ENCODE results near the gene SUMO3.
"Not testable (repeated sequence)": the region's sequence is repeated elsewhere in the genome, so short reads cannot be mapped to it uniquely, and the experiment has no call there.

The SUMO3 gene

DNA sequence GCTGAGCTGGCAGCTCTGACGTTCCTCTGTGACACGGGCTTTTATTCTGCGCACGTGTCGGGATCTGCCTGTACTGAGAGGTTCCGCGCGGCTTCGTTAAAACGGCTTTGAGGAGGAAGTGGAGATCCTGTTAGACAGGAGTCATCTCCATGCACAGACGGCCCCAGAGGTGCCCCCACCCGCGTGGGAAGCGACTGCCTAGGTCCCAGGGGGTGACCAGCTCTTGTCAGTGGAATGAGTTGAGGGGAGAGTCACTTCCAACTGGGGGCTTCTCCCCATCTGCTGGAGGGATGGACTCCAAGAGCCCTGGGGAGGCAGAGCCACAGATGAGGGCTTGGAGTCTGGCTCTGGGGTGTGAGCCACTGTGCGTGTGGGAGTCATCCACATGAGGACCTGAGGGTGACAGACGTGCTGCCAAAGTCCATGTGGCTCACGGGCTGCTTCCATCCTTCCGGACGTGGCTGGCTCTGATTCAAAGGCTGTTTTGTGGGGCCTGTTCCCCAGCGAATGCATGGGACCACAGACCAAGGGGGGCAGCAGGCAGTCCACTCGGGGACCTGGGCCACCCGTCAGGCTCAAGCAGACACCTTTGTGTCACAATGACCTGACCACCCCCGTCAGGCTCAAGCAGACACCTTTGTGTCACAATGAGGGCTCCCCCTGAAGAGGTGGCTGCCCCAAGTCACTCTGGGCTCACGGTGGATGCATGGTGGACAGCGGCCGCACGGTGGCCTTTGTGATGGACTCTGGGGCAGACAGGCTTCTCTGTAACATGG lies 28.8 kb upstream of the SUMO3 start:
- DNase-seq = no peak

DNA sequence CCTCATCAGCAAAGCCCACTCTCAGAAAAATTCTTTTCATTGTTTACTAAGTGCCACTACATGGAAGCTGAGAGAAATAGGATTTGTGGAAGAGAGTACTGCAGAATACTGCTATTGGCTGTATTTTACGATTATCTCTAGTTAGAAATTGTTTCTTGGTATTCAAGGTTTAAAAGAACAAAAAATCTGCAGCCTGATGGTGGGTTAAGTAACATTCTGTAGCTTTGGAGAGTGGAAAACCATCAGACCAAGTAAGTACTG lies 28.3 kb upstream of the SUMO3 start:
- DNase-seq = no peak

DNA sequence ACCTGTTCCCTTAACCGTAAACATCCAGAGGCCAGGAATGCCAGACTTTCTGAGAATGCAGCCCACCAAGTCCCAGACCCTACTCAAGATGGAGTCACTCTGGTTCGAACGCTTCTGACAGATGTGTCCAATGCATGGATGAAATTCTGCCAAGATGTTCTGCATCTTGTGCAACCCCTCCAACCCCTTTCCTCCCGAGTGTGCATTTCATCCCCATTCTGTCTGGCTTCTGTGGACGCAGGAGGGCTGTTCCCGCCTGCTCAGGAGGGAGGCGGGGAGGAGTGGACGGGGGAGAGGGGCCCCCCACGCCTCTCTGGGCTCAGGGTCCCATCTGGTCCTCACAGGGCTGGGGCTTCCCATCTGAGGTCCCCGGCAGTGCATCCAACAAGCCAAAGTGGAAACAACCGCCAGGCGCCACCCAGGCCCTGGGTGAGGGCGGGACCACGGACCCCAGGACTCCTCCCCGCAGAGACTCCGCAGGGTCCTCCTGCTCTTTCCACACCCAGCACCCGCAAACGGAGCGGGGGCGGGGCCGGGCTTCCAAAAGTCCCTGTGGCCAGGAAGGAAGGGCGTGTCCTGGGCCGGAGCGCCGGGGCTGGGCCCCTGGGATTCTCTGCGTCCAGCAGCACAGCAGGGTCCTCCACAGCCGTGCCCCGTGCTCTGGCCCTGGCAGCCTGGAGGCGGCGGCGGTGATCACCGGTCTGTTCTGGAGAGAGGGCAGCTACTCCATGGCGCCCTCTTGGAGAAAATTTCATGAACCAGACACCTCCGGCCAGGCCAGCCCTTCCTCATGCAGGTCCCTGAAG lies 27.8 kb upstream of the SUMO3 start:
- peak; percentile 35 for DNase-seq

DNA sequence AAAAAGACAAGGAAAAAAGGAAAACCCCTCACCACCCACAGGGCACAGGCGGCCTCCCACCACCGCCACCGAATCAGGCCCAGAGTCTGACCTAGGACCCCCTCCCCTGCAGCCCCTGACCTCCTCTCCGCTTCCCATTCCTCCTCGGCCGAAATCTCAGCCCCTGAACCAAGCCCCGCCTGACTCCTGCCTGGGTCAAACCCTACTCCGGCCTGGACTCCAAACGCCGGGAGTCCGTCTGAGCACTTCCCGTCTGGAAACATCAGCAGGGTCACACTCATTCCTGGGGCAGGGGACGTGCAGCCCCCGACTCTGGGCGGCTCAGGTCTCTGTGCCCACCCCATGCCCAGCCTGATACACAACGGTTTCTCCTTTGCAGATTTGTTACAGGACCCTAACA lies 26.4 kb upstream of the SUMO3 start:
- no peak for DNase-seq

DNA sequence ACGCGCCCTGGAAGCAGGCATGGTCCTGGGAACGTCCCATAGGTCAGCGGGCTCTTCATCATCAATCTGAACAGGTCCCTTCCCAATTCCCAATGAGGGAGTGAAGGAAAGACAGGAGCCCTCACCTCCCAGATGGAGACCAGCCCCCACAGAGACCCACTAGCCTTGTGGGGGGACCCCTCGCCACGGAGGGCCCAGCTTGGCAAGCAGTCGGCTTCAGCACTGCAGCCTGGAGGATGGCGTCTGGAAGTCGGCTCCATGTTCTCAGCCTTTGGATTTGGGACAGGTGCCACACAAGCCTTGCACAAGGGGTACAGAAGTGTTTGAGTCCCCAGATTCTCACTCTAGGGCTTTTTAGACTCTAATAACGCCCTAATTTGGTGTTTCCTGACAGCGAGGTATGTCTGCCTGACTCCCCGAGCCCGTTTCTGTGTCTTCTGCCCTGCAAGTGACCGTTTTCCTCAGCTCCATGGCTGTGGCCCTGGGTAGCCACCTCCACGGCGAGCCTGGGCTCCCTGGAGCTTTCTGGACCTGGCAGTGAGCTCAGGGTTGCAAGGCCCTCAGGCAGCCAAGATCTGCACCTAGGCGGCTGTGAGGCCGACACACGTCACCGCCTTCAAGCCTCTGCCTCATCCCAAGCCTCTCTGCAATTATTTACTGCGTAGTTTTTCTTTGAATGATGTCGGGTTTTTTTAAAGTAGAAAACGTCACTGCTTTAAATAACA lies 25.0 kb upstream of the SUMO3 start:
- no peak for DNase-seq

DNA sequence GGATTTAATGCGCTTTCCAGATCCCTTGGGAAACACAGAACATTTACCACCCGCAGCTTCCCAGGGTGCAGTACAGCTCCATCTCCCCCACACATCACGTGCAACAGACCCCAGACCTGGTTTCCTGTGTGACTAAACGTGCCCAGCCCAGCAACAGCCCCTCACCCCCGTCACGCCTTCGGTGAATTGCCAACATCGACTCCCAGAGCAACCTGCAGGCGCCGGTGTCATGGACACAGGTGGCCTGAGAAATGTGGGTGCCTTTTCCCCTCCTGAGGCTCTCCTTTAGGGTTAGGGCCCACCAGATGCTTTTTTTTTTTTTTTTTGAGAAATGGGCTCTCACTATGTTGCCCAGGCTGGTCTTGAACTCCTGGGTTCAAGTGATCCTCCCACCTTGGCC lies 24.2 kb upstream of the SUMO3 start:
- no peak for DNase-seq

DNA sequence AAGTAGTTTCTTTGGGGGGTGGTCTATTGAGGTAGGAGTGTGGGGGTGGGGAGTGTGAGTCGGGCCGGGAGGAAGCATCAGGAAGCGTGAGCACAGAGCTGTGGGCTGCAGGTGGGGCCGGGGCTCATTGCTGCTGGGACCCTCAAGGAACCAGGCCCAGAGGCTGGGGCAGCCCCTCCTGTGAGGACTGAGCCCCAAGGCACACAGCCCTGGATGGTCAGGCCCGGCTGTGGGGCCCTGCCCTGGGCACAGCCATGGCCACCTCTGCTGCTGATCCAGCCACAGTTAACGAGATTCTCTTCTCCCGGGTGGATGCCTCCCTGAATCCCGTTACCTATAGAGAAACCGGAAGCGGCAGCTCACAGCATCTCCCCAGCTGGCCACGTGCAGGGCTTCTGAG lies 22.9 kb upstream of the SUMO3 start:
- DNase-seq = no peak

DNA sequence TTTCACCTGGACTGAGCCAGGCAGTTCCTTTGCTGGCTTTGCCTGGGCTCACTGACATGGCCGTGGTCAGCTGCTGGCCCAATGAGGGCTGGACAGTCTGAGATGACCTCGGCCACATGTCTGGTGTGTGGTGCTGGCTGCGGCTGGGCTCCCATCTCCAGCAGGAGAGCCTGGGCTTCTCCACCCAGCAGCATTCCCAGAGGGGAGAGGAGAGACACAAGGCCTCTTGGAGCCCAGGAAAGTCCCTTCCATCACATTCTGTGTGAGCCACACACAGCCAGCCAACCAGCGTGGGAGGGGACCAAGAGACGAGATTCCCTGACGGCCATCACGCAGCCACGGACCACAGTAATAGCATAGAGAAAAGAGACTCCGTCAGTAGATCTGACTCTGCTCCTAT lies 21.1 kb upstream of the SUMO3 start:
- no peak for DNase-seq

DNA sequence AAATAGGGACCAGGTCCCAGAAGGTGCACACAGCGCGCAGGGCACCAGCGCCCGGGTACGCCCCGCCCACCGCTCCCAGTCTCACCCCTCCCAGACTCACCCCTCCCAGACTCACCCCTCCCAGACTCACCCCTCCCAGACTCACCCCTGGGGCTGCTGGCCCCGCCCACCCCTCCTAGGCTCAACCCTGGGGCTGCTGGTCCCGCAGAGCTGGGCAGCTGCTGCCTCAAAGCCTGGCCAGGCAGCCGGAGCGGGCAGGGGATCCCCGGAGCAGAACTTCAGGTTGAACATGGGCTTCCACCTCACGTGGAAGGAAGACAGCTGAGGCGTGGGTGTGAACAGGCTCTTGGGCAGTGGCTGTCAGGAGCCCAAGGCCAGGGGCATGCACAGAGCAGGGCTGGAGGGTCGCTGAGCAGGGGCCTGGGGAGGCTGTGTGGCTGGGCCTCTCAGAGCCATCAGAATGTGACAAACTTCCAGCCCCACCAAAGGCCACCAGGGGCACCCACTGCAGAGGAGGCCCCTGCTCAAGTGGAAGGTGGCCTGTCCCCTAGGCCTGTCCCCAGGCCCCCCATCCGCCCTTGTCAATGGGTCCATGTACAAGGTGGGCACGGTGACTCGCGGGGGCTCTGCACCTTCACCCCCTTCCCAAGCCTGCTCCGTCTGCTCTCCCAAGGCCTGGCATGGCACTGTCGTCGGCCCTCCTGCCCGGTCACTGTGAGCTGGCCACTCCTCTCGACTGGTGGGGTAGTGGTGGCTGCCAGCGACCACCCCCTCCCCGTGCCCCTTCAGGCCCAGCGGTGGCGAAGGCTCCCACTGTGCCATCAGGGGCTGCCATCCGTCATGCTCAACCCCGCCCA lies 20.4 kb upstream of the SUMO3 start:
- no peak for DNase-seq

DNA sequence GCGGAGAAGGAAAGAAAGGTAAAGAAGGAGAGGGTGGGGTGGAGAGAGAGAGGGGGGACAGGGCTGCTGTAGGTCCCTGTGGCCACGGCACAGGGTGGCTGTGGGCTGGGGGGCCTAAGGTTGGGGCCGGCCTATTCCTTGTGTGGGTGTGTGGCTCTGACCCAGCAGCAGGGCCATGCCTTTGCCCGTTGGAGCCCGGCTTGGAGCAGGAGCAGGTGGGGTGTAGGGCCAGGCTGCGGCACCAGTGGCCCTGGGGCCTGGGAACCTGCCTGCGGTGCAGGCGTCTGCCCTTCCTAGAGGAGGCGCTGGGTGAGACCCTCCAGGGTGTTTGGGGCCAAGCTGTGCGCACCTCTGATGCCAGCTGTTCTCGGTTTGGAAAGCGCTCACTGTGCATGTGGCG lies 19.7 kb upstream of the SUMO3 start:
- DNase-seq = no peak

DNA sequence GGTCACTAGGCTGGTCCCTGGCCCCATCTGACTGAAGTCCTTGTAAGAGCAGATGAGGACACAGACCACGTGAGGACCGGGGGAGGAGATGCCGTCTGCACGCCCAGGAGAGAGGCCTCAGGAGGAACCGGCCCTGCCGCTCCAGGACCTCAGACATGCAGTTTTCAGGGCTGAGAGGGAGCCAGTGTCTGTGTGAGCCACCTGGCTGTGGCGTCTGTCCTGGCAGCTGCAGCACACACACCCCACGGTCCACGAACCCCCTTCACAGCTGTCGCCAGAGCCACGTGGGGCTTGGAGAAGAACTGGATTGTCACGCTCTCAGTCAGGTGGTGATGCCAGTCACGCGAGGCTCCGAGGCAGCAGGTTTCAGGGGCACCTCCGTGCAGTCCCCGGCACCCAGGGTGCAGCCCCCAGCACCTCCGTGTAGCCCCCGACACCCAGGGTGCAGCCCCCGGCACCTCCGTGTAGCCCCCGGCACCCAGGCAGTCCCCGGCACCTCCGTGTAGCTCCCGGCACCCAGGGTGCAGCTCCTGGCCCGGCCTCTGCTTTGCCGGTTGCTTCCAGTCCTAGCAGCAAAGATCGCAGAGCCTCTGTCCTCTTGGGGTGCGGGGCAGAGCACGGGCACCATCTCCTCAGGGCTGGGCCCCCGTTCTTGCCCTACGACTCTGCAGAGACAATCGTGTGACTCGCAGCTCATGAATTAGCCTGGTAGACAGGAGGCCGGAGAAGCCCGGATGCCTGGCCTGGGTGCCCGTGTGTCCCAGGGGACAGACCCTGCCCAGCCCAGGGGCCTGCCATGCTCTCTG lies 19.0 kb upstream of the SUMO3 start:
- no peak for DNase-seq

DNA sequence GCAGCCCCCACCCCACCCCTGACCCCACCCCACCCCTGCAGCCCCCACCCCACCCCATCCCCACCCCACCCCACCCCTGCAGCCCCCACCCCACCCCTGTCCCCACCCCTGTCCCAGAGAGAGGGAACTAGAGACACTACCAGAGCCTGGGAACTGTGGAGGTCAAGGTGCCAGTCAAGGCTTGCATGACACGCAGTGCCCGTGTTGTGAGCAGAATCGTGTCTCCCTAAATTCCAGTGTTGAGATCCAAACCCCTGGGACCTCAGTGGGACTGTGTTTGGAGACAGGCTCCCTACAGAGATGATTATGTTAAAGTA lies 18.4 kb upstream of the SUMO3 start:
- no peak for DNase-seq

DNA sequence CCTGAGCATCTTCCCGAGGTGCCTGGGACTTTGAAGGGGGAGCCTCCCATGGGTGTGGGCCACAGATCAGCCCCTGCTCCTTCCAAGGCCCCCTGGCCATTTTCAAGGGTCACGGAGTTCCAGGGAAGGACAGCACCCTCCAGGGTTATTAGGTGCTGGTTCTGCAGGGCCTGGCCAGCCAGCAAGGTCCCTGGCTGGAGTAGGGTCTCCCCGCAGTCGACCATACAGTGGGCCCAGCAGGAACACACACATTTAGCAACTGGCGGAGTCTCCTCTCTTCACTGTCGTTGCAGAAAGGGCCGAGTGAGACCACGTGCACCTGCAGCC lies 17.7 kb upstream of the SUMO3 start:
- DNase-seq = no peak

DNA sequence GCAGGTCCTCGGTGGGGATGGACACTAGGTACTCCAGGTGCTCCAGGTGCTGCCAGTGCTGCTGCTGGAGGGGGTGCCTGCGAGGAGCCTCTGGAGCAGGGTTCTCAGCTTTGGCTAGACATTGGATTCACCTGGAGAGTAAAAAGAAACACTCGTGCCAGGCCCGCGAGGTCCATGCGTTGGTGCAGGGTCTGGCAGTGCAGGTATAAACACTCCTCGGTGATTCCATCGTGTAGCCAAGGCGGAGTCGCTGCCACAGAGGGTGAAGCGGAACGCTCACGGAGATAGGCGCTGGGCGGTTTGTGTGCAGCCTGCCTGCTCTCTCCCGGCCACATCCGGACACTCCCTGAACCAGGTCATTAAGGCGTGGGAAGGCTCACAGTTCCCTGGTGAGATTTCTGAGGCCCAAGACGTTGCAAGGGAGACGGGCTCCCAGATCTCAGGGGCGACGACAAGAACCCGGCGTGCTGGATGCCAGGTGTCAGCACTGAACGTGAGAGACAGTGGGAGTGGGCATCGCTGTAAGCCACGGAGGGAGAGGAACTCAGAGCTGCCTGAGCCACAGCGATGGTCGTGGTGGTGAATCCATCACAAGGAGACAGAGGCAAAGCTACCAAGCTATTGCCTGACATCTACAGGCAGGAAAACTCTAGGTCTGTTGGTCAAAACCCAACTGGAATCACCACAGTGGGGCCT lies 17.2 kb upstream of the SUMO3 start:
- no peak for DNase-seq

DNA sequence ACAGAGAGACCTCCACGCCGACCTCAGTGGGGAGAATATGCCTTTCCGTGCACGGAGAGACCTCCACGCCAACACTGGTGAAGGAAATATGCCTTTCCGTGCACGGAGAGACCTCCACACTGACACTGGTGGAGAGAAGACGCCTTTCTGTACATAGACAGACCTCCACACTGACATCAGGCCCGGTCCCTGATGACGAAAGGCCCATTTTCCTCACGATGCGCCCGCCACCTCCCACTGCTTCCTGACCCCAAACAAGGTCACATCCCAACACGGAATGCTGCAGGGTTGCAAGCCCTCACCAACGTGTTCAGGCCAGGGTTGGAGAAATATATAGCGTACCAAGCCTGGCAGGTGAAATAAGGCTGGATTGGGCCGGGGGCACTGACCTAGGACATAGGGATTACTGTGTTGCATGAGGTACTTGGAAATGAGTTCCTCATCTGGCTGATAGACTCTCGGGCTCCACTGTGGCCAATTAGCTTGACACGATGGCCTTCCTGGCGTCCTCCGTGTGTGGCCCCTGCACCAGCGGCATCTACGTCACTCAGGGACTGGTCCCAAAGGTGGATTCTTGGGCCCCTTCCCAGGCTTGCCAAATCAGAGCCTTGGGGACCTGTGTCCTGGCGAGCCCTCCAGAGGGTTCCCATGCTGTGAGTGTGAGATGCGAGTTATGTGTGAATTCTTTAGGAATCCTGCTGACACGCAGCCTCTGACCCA lies 16.5 kb upstream of the SUMO3 start:
- no peak for DNase-seq

DNA sequence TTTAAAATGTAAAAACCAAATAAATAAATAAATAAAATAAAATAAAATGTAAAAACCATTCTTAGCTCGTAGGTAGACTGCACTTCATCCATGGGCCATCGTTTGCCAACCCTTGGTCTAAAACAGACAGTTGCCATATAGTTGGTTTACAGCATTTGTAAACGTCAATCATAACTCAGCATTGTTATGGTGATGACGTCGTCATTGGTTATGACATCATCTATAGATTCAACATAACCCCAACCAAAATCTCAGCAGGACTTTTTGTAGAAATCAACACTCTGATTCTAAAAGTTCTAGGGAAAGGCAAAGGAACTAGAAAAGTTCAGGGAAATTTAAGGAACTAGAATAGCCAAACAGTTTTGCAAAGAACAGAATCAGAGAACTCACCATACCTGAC lies 15.8 kb upstream of the SUMO3 start:
- DNase-seq = no peak

DNA sequence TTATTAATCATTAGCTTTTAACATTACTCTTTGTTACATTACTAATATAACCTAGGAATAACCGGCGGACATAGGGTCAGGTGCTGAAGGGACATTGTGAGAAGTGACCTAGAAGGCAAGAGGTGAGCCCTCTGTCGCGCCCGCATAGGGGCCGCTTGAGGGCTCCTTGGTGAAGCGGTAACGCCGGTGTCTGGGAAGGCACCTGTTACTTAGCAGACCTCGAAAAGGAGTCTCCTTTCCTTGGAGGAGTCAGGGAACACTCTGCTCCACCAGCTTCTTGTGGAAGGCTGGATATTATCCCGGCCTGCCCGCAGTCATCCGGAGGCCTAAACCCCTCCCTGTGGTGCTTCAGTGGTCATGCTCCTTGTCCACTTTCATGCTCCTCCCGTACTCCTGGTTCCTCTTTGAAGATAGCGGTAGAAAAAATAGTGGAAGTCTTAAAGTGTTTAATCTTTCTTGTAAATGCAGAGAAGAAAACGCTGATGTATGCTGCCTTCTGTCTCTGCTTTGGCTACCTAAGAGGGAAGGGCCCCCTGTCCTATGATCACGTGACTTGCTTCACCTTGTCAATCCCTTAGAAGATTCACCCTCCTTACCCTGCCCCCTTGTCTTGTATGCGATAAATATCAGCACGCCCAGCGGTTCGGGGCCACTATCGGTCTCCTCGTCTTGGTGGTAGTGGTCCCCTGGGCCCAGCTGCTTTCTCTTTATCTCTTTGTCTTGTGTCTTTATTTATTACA lies 14.8 kb upstream of the SUMO3 start:
- DNase-seq = not testable (repeated sequence)

DNA sequence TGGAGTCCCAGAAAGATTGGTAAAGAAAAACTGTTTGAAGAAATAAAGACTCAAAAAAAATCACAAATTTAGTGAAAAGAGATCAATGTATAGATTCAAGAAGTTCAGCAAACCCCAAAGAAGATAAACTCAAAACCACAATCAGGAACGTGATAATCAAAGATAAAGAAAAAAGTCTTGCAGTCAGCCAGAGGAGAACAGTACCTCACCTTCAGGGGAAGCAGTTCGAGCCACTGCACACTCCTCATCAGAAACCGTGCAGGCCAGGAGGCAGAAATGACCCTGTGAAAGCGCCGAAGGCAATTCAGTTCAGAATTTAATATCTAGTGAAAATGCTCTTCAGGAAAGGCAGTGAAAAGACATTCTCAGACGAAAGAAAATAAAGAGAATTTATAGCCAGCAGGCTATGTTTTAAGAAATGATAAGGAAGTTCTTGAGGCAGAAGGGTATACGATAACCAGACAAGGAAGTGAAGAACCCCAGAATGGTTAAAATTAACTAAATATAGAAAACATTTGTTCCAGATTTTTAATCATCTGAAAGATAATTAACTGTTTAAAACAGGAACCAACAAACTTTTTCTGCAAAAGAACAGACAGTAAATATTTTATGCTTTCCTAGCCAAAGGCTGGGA lies 13.5 kb upstream of the SUMO3 start:
- DNase-seq = no peak

DNA sequence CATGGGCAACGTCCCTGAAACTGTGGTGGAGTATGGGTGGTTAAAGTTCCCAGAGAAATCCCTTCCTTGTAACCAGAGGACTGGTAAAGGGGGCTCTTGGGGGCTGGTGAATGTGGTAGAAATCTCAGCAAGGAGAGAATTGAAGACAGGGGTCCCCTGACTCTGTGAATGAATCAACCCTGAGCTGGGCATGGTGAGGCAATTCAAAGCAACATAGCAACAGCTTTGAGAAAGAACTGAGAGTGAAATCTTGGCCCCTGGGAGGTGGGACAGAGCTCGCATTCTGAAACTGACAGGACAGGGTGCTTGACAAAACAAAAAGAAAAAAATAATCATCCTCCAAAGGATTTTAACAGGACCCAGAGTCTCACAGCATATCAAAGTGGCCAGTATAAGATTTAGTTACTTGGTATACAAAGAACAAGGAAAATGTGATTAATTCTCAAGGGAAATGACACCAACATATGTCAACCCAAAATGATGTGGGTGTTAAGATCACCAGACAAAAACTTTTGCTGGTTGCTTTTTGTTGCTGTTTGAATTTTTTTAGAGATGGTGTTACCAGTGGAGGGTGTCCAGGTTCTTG lies 11.7 kb upstream of the SUMO3 start:
- no peak for DNase-seq
